ENCODE data around the gene TASOR2. TPM values are rescaled to one million over a fixed set of nuclear protein-coding genes. Genes with fewer than 3 reads are reported as not detected.

TASOR2 gene
- total and polyA plus RNA-seq, 9 of the 15 experiments (the other 6 are each of a cell fraction or from before 2014, with no cell fraction given), result 12.7 to 75.3 (median 52.3) TPM

- TF ChIP-seq CUX1 (CRISPR knock-in tag; IDR thresholded peaks at IDR 0.05) (no peak), CSDE1 (IDR thresholded peaks at IDR 0.05) (no peak), BRF2 (IDR thresholded peaks at IDR 0.05; ENCODE audit: borderline replicate concordance, insufficient read depth, insufficient read length) (no peak), ILK (tag; IDR thresholded peaks at IDR 0.05; ENCODE audit: borderline replicate concordance, low read depth) (no peak), ZNF561 (CRISPR knock-in tag; conservative IDR thresholded peaks at IDR 0.05) (no peak), ZNF175 (CRISPR knock-in tag; IDR thresholded peaks at IDR 0.05; ENCODE audit: low read depth) (no peak), KLF1 (tag; IDR thresholded peaks at IDR 0.05) (no peak), REST (IDR thresholded peaks at IDR 0.05; ENCODE audit: borderline replicate concordance) (peak; percentile 37), REST (CRISPR knock-in tag; IDR thresholded peaks at IDR 0.05; ENCODE audit: low read depth) (no peak), CEBPB (tag; IDR thresholded peaks at IDR 0.05) (peak; percentile 92), DACH1 (IDR thresholded peaks at IDR 0.05; ENCODE audit: partially characterized antibody) (no peak)
Observed at GRCh38 chr10:5666008-5666840, 18.4 kb upstream of the TASOR2 start, which contains the start of gene ASB13 (continued).

Measured in K562 (cell line).